Measurements from ENCODE around the gene GRK1.

The GRK1 gene

DNA sequence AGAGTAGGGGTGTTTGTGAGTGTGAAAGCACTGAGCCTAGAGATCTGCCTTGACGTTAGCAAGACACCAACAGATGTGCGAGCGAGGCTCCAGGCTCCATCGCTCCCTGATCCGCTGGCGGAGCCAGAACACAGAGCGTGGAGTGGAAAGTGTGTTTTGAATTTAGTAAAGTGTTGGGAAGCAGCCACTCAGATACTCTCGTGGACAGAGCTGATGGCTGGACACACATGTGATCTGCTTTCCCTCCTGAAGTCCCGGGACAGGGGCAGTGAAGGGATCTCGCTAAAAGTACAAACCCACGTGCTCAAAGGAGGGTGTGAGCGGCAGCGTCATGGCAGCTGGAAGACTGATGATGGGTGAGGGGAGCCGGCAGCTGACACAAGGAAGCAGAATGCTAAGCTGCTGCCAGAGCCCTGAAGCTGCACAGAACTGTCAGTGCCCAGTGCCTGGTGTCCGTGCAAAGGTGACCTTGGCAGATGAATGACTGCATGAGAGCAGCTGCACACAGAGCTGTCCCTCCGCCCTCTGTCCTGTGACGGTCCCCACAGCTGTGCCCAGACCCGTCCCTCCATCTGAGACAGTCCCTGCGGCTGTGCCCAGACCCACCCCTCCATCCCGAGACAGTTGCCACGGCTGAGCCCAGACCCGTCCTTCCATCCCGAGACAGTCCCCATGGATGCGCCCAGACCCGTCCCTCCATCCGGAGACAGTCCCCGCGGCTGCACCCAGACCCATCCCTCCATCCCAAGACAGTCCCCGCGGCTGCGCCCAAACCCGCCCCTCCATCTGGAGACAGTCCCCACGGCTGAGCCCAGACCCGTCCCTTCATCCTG is 62.4 kb downstream of the GRK1 start:
- DNase-seq (ENCODE audit: low read depth in 2 of 2), result no peak

DNA sequence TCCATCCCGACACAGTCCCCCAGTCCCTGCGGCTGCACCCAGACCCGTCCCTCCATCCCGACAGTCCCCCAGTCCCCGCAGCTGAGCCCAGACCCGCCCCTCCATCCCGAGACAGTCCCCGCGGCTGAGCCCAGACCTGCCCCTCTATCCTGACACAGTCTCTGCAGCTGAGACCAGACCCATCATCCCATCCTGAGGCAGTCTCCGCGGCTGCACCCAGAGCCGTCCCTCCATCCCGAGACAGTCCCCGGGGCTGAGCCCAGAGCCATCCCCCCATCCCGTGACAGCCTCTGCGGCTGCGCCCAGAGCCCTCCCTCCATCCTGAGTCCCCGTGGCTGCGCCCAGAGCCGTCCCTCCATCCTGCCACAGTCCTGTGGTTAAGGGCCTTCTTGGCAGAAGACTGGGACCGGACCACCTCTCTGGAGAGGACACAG is 63.3 kb downstream of the GRK1 start:
- no peak for DNase-seq (ENCODE audit: low read depth in 2 of 2)

DNA sequence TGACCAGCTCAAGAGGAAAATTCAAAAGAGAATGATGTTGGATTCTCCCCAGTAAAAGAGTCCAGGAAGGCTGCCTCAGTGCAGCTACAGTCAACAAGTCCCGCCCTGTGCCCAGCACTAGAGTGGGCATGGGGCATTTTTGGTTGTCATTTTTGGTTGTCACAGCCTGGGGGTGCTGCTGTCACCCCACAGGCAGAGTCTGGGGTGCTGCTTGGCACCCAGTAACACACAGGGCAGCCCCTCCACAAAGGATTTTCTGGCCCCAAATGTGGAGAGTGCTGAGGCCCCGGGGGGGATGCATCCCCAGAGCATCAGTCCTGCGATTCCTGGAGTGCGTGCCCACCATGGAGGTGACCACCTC is 63.8 kb downstream of the GRK1 start:
- DNase-seq (ENCODE audit: low read depth in 2 of 2), result no peak

DNA sequence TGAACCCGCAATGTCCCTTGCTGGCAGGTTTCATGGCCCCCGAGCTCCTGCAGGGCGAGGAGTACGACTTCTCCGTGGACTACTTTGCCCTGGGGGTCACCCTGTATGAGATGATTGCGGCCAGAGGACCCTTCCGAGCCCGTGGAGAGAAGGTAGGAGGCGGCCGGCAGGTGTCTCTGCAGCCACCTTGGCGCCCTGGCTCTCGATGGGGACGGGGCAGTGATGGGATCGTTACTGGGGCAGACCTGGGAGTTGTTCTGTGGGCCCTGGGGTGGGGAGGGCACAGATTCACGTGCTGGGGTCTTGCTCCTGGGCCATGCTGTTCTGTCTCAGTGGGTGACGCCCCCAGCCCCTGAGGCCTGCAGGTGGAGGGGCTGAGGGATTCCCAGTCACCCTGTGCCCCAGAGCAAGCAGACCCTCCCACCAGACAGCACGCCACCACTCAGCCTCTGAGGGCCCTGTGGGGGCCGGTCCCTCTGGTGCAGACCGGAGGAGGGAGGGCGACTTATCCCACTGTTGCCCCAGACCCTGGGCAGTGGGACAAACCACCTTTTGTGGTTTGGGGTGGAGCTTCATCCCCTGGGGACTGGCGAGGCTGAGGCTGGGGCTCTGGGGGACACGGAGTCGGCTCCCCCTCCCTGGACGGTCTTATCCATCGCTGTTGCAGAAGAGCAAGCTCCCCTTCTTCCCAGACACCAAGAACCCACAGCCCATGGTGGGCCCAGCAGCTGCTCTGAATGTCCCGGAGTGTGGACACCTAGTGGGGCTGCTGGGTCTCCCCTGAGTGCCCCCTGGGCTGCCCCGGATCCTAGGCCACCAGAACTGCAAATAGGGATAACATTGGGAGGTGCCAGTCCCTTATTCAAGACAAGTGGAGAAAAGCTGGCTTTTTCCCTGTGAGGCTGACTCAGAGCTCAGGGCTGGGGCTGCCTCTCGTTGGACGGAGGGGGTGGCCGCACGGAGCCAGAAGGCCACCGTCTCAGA is 64.5 kb downstream of the GRK1 start:
- DNase-seq (ENCODE audit: low read depth in 2 of 2), result no peak

DNA sequence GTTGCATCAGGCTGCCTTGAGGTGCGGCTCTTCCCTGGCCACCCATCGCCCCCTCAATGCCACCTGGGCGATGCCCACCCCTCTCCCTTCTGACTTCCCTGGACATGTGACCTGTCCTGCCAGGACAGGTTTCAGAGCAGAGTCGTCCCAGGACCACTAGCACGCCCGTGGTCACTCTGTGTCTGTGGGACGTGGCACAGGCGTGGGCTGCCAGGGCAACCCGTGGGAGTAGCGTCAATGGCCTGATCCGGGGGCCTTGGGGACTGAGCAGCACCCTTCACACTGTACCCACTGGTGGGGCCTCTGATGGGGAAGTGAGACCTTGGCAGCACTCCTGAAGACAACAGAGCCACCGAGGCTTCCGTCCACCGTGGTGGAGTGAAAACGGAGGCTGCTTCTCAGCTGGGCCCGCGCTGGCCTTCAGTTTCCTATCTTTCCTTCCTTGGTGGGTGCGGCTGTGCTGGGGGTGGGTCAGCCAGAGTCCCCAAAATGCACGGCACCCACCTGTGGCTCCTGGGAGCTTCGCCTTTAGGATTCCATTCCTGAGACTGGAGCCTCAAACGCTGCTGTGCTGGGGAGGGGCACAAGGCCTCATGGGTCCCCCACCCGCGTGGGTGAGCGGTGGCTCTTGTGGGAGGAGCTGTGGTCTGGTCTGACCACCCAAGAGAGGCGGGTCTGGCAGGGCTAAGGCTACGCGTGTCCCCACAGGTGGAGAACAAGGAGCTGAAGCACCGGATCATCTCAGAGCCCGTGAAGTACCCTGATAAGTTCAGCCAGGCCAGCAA is 65.3 kb downstream of the GRK1 start:
- DNase-seq (ENCODE audit: low read depth in 2 of 2), result no peak

DNA sequence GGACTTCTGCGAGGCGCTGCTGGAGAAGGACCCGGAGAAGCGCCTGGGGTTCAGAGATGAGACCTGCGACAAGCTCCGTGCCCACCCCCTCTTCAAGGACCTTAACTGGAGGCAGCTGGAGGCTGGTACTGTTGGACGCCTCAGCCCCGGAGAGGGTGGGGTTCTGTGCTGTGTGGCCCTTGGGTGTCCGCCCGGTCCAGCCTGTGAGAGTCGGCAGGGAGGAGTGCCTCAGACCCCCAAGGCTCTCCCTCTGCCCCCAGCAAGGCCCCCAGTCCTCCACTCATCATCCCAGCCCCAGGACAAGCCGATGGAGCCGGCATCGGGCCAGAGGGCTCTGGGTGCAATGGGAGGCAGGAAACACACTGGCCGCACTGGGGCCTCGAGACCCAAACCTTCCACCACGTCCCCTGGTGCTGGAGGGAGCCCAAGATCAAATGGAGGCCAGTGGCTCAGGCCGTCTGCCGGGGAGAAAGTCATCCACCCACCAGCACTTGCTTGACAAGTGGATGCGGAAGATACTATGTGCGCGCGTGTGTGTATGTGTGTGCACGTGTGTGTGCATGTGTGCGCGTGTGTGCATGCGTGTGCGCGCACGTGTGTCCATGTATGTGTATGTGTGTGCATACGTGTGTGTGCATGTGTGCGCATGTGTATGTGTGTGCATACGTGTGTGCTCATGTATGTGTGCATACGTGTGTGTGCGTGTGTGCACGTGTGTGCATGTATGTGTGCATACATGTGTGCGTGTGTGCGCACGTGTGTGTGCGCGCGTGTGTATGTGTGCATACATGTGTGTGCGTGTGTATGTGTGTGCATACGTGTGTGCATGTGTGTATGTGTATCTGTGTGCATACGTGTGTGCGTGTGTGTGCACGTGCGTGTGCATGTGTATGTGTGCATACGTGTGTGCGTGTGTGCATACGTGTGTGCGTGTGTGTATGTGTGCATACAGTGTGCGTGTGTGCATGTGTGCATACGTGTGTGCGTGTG is 66.2 kb downstream of the GRK1 start:
- no peak for DNase-seq (ENCODE audit: low read depth in 2 of 2)

DNA sequence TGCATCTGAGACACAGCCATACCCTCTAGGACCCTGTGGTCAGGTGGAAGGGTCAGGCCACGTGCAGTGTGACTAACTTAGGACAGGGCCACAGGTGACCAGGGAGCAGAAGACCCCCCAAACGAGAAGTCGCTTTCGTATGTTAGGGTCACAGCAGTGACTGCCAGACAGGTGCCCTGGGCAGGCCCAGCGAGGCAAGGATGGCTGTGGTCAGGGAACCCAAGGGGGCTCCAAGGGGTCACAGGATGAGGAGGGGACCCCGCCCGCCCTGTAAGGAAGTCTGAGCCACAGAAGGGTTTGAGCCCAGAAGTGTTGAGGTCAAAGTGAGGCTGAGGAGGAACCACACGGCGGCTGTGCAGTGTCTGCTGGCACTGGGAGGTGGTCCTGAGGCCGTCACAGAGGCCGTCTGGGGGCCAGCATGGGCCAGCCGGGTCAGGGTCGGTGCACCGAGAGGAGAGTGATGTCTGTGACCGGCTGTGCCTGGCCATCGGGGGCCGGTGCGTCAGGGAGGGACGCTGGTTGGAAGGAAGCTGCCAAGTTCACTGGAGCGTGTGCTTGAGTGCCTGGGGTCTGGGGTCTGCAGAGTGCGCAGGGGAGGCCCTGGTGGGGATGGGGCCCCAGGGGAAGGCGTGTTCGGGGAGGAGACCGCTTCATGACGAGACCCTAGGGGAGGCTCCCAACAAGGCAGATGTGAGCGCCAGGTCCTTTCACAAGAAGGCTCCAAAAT is 67.2 kb downstream of the GRK1 start:
- no peak for DNase-seq (ENCODE audit: low read depth in 2 of 2)

DNA sequence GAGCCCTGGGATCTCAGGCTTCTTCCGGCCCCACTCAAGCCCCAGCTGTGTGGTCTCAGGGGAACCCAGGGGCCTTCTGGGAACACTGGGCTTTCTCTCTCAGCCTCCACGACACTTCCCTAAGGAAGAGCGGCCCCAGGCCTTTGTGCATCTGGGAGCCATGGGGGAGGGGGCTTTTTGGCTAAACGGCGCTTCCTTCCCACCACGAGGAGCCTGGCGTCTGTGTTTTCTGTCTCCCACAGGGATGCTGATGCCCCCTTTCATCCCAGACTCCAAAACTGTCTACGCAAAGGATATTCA is 67.8 kb downstream of the GRK1 start:
- no peak for DNase-seq (ENCODE audit: low read depth in 2 of 2)

DNA sequence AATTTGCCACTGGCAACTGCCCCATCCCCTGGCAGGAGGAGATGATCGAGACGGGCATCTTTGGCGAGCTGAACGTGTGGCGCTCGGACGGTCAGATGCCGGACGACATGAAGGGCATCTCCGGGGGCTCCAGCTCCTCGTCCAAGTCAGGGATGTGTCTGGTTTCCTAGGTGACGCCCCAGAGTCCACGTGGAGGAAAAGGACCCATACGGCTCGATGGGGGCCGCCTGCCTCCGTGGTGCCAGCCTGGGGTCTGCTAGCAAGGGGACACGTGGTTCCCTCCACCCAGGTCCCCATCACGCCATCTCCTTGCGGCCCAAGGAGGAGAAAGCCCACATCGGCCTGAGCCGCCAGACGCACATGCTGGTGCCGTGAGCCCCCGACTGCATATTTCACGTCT is 68.2 kb downstream of the GRK1 start:
- DNase-seq (ENCODE audit: low read depth in 2 of 2), result no peak

DNA sequence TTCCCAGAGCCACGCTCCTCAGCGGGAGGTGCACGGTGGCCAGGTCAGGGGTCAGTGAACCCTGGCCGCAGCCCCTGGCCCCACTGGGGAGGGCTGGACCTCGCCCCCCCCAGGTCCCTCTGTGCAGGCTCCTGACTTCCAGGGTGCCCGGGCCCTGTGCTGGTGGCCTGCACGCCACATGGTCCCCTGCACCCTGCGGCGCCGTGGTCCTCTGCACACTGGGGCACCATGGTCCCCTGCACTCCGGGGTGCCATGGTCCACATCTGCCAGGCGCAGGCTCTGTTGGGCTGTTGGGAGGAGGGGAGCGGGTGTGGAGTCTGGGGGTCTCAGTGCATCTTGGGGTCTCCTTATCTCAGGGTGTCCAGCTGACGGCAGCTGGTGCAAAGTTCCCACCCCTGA is 68.7 kb downstream of the GRK1 start:
- no peak for DNase-seq (ENCODE audit: low read depth in 2 of 2)

DNA sequence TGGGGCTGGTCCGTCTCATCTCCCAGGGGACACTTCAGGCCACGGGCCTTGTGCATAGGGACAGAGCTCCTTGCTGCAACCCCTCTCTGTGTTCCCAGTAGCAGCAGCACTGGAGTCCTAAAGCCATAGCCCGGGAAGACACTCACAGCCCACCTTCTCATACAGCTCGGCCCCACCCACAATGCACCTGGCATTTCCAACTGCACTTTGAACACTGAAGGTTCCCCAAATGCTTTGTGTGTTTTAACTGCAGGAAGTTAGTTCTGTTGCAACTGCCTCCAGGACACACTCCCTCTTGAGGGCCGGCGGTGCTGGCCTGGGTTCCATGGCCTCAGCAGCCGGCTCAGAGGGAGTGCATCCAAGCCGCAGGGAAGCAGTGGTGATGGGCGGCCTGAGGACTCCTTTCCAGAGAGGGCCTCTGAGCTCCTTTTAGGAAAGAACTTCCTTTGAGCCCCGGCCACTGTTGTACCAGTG is 69.3 kb downstream of the GRK1 start:
- DNase-seq (ENCODE audit: low read depth in 2 of 2), result no peak

DNA sequence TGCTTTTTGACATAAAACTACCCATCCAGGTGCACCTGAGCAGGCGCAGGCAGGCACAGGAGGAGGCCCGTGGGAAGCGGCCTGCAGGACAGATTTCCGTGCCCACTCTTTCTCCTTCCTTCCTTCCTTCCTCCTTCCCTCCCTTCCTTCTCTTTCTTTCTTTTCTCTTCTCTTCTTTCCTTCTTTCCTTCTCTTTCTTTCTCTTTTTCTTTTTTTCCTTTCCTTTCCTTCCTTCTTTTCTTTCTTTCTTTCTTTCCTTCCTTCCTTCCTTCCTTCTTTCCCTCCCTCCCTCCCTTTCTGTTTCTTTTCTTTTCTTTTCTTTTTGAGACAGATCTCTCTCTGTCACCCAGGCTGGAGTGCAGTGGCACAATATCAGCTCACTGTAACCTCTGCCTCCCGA is 70.8 kb downstream of the GRK1 start:
- DNase-seq (ENCODE audit: low read depth in 2 of 2), result no peak

DNA sequence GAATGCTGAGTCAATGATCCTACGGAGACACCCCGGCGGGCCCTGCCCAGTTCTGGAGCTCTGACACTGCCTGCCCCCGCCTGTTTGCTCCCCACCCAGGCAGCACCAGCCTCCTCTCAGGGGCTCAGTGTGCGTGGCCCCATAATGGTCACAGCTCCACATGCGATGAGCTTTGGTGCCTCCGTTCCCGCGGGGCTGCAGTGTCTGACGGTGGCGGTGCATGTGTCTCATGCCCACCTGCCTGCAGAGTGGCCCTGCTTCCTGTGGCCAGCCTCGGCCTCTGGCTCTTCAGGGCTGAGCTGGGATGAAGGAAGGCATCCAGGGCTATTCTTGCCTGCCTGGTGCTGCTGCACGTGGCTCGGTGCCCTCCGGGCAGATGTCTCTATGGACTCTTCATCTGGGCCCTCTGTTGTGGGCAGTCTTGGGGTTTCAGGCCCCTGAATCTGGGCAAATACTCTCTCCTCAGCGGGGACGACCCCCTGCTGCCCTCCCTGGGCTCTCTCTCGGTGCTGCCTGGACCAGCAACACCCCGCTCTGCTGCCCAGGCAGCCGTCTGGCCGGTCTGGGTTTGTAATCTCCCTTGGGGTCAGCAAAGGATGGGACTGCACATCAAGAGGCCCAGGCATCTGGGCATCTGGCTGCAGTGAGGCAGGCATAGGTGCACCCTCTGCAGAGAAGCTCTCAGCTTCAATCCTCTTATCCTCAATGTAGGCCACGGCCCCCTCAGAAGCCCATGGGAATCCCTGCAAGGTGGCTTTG is 72.7 kb downstream of the GRK1 start:
- no peak for DNase-seq (ENCODE audit: low read depth in 2 of 2)

DNA sequence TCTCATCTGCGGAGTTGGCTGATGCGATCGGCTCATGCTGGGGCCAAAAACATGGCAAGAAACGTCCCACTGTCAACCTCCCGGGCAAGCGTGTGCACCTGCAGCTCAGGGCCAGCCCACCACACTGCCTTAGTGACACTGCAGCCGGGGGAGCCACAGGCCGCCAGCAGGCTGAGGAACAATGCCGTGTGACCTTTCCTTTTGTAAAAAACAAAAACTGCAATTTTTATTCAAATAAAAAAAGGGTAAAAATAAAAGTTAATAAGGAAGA is 73.2 kb downstream of the GRK1 start:
- no peak for DNase-seq (ENCODE audit: low read depth in 2 of 2)

DNA sequence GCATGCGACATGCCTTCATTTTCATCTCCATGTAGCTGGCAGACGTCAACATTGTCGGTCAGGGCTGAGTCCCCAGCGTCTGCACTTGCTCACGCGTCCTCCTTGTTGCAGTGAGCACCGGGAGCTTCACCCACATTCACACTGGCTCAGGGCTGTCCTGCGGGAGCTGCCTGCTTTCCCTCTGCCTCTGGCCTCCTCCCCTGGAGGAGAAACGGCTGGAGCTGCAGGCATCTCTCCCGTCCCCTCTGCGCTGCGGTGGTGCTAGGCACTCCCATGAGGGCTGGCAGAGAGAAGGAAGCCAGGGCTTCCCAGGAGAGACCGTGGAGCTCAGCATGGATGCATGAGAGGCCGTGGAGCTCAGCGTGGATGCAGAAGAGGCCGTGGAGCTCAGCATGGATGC is 73.6 kb downstream of the GRK1 start:
- DNase-seq (ENCODE audit: low read depth in 2 of 2), result no peak

DNA sequence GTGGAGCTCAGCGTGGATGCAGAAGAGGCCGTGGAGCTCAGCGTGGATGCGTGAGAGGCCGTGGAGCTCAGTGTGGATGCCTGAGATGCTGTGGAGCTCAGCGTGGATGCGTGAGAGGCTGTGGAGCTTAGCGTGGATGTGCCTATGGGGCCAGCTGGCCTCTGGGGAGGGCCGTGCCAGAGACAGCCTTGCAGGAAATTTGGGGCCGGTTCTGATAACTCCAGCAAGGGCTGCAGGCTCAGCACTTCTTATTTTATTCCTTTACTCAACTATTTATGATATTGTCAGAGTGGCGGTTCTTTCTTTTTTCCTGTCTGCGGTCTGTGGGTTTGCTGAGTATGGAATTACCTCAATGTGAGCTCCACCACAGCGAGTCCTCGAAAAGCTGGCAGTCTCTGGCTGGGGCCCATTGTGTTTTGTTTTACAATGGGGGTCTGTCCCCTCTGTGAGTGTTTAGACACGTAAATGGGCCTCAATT is 74.2 kb downstream of the GRK1 start:
- DNase-seq (ENCODE audit: low read depth in 2 of 2), result no peak

DNA sequence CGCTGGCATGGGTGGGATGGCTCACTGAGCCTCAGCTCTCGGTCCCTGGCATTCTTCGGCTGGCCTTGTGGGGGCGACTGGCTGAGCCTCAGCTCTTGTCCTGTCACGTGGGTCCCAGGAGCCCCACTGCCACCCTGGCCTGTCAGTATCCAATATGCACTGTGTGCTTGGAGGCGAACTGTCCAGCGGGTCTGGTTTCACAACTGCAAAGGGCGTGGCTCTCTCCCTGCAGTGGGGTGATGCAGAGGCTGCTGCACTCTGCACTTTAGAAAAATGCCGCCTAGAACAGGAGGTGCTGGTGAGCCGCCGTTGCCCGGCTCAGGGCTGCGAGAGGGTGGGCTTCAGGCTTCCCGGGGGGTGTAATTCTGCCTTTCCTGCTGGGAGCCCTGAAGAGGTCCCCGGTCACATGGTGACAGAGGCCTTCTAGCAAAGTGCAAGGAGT is 75.0 kb downstream of the GRK1 start:
- no peak for DNase-seq (ENCODE audit: low read depth in 2 of 2)

DNA sequence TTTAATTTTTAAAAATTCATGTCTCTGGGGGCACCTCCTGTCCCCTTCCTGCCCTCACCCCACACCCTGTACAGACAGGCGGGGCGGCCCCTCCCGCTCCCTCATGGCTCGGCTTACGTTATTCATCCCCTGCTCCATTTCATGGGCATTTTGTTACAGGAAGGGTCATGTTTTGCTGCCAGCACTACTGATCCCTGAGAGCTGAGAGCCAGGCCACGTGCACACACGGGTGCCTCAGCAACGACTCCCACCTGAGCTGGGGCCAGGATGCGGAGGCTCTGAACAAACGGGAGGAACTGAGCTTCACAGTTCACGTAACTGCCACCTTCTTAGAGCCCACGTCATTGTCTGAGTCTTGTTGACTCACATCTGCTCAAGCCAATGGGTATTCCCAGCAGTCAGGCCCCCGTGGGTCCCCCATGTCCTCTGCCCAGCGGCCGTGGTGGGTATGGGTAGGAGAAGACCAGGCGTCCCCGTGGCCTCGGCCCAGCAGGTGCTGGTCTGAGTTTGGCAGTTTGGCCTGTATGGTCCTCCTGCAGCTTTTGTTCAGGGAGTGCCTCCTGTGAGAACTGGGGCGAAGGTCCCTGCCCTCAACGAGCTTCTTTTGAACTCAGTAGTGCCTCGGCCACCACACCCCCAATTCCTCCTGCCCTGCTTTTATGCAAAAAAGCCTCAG is 75.6 kb downstream of the GRK1 start:
- no peak for DNase-seq (ENCODE audit: low read depth in 2 of 2)
